ENCODE data around the gene SERP2.
A peak's percentile ranks its signal among the peaks of the same experiment; 100 is the strongest.

SERP2 gene

GRCh38 chr13:44412346-44412935 is 38.8 kb downstream of the SERP2 start:
- DNase-seq (ENCODE audit: low spot score), result no peak

- no peak for DNase-seq (ENCODE audit: low spot score)
These were observed 39.5 kb downstream of the SERP2 start for GRCh38 chr13:44413095-44413494.

GRCh38 chr13:44414716-44415115 is 41.1 kb downstream of the SERP2 start:
- no peak for DNase-seq (ENCODE audit: low spot score)

GRCh38 chr13:44415815-44416214 is 42.2 kb downstream of the SERP2 start:
- no peak for DNase-seq (ENCODE audit: low spot score)

GRCh38 chr13:44416301-44416700 is 42.7 kb downstream of the SERP2 start:
- no peak for DNase-seq (ENCODE audit: low spot score)

- no peak for DNase-seq (ENCODE audit: low spot score)
These were observed 43.1 kb downstream of the SERP2 start for GRCh38 chr13:44416744-44417143.

- no peak for DNase-seq (ENCODE audit: low spot score)
These were observed 43.8 kb downstream of the SERP2 start for GRCh38 chr13:44417446-44417845.

- DNase-seq (ENCODE audit: low spot score), result no peak
These were observed 44.3 kb downstream of the SERP2 start for GRCh38 chr13:44417876-44418275.

GRCh38 chr13:44420376-44421220 is 47.0 kb downstream of the SERP2 start:
- DNase-seq (ENCODE audit: low spot score), result no peak

- no peak for DNase-seq (ENCODE audit: low spot score)
These were observed 48.4 kb downstream of the SERP2 start for GRCh38 chr13:44421853-44422525.

GRCh38 chr13:44422755-44423643 is 49.4 kb downstream of the SERP2 start:
- DNase-seq (ENCODE audit: low spot score), result no peak

GRCh38 chr13:44423824-44424223 is 50.2 kb downstream of the SERP2 start:
- DNase-seq (ENCODE audit: low spot score), result no peak

GRCh38 chr13:44425041-44425814 is 51.6 kb downstream of the SERP2 start:
- DNase-seq (ENCODE audit: low spot score), result no peak

- no peak for DNase-seq (ENCODE audit: low spot score)
These were observed 52.1 kb downstream of the SERP2 start for GRCh38 chr13:44425815-44426078.

GRCh38 chr13:44426461-44426860 is 52.8 kb downstream of the SERP2 start:
- no peak for DNase-seq (ENCODE audit: low spot score)

- no peak for DNase-seq (ENCODE audit: low spot score)
These were observed 55.7 kb downstream of the SERP2 start for GRCh38 chr13:44429311-44429710.

GRCh38 chr13:44431150-44431549 is 57.5 kb downstream of the SERP2 start:
- no peak for DNase-seq (ENCODE audit: low spot score)

- DNase-seq (ENCODE audit: low spot score), result peak; percentile 22
These were observed 59.0 kb downstream of the SERP2 start for GRCh38 chr13:44432650-44433049.

- peak; percentile 70 for DNase-seq (ENCODE audit: low spot score)
These were observed 60.5 kb downstream of the SERP2 start for GRCh38 chr13:44433863-44434765.

- no peak for DNase-seq (ENCODE audit: low spot score)
These were observed 61.1 kb downstream of the SERP2 start for GRCh38 chr13:44434766-44435141.

All from globus pallidus (tissue), 1 donor.